Tibial artery (tissue), 4 donors: ENCODE results near the gene ZBP1.

Experiments
- DNase-seq, 2 donors: peaks; one replicate each; pipeline ENCODE4 v3.0.0-alpha.2; 2019
- H3K27ac ChIP-seq, 2 donors: fragments of 200-600 bp; sonication (generic) in 1 of 2; 1 replicate in 1 of 2; 2 replicates in 1 of 2; pipeline ENCODE4 v1.5.1; 2018 to 2019; ENCODE audit warnings: mild to moderate bottlenecking in 1 of 2
- H3K27me3 ChIP-seq, 2 donors: fragments of 200-600 bp; sonication (generic) in 1 of 2; one replicate each; pipeline versions ENCODE4 v1.5.1 to v1.6.0; 2016 to 2019
- H3K36me3 ChIP-seq, 3 donors: fragments of 200-600 bp; sonication (generic) in 2 of 3; one replicate each; pipeline ENCODE4 v1.5.1; 2016 to 2019; ENCODE audit warnings: mild to moderate bottlenecking in 2 of 3
- H3K4me1 ChIP-seq, 4 donors: fragments of 200-600 bp; sonication (generic) in 2 of 4; 1 replicate in 3 of 4; 2 replicates in 1 of 4; pipeline ENCODE4 v1.5.1; 2016 to 2019
- H3K4me3 ChIP-seq, 2 donors: fragments of 200-600 bp; sonication (generic) in 1 of 2; 1 replicate in 1 of 2; 2 replicates in 1 of 2; pipeline ENCODE4 v1.5.1; 2018 to 2019; ENCODE audit warnings: mild to moderate bottlenecking in 2 of 2
- H3K9me3 ChIP-seq, 3 donors: fragments of 200-600 bp; sonication (generic) in 1 of 3; one replicate each; pipeline ENCODE4 v1.5.1; 2016 to 2019
- CTCF ChIP-seq, 2 experiments: fragments of 200-600 bp in 1 of 2; fragments of 450-650 bp in 1 of 2; IDR thresholded peaks; one replicate each; pipeline ENCODE4 v1.5.1; 2017 to 2019; ENCODE audit warnings: antibody characterized with exemption in 2 of 2, mild to moderate bottlenecking in 1 of 2, moderate library complexity in 1 of 2
- intact Hi-C: fragments of 100-400 bp; cut with DNase I; formaldehyde crosslinking; loops from one replicate; pipeline ENCODE4 v1.15.0; 2023; ENCODE audit warnings: low total_unique reads

The ZBP1 gene

GRCh38 chr20:57614490-57615444 lies 5.5 kb downstream of the ZBP1 start:
- intact Hi-C loops, result no loop called here
- peaks cover 0 to 31% of the 10 kb centered on the region in 2 donors for H3K27me3 ChIP-seq
- peak in 1 of 2 donors; percentile 38 for DNase-seq
- TF ChIP-seq CTCF (IDR thresholded peaks at IDR 0.05), result no peak
- no peaks in the 10 kb centered on the region for H3K9me3 ChIP-seq
- H3K36me3 ChIP-seq, result no peaks in the 10 kb centered on the region
- no peak overlapping the region for H3K27ac ChIP-seq
- H3K4me3 ChIP-seq, result no peak overlapping the region
- no peaks in the 10 kb centered on the region for H3K4me1 ChIP-seq

- peaks cover 0 to 43% of the 10 kb centered on the region in 2 donors for H3K27me3 ChIP-seq
- TF ChIP-seq CTCF (IDR thresholded peaks at IDR 0.05), result no peak
- intact Hi-C loops, result no loop called here
Measured at GRCh38 chr20:57613481-57613921, 6.7 kb downstream of the ZBP1 start.

GRCh38 chr20:57612916-57613315 lies 7.3 kb downstream of the ZBP1 start:
- Histone ChIP-seq H3K4me1 (no peaks in the 10 kb centered on the region), H3K27ac (no peak overlapping the region), H3K36me3 (no peaks in the 10 kb centered on the region), H3K27me3 (peaks cover 0 to 45% of the 10 kb centered on the region in 2 donors), H3K4me3 (no peak overlapping the region), H3K9me3 (no peaks in the 10 kb centered on the region)
- TF ChIP-seq CTCF (IDR thresholded peaks at IDR 0.05), result no peak
- intact Hi-C loops, result no loop called here
- no peak for DNase-seq

More at GRCh38 chr20:57613481-57613921, 6.7 kb downstream of the ZBP1 start:
- Histone ChIP-seq H3K4me1 (no peaks in the 10 kb centered on the region), H3K4me3 (no peak overlapping the region), H3K27ac (no peak overlapping the region), H3K9me3 (no peaks in the 10 kb centered on the region), H3K36me3 (no peaks in the 10 kb centered on the region)
- no peak for DNase-seq

- Histone ChIP-seq H3K4me3 (no peak overlapping the region), H3K9me3 (no peaks in the 10 kb centered on the region), H3K4me1 (no peaks in the 10 kb centered on the region), H3K27ac (no peak overlapping the region), H3K36me3 (no peaks in the 10 kb centered on the region), H3K27me3 (peaks cover 0 to 40% of the 10 kb centered on the region in 2 donors)
- TF ChIP-seq CTCF (IDR thresholded peaks at IDR 0.05), result no peak
- intact Hi-C loops, result no loop called here
- no peak for DNase-seq
Measured at GRCh38 chr20:57612436-57612835, 7.8 kb downstream of the ZBP1 start.

- H3K36me3 ChIP-seq, result no peaks in the 10 kb centered on the region
- intact Hi-C loops, result no loop called here
- peak in 1 of 2 donors; percentile 55 for DNase-seq
- H3K27ac ChIP-seq, result no peak overlapping the region
- TF ChIP-seq CTCF (IDR thresholded peaks at IDR 0.05), result no peak
- H3K27me3 ChIP-seq, result peaks cover 0 to 36% of the 10 kb centered on the region in 2 donors
- no peaks in the 10 kb centered on the region for H3K4me1 ChIP-seq
- H3K4me3 ChIP-seq, result no peak overlapping the region
- H3K9me3 ChIP-seq, result no peaks in the 10 kb centered on the region
Measured at GRCh38 chr20:57611586-57612311, 8.5 kb downstream of the ZBP1 start.
